Right lung (tissue), 5 donors: ENCODE measurements around the gene CDH1. TPM values are rescaled to one million over a fixed set of nuclear protein-coding genes. Genes with fewer than 3 reads are reported as not detected.
A peak's percentile ranks its signal among the peaks of the same experiment; 100 is the strongest.
"Not testable (repeated sequence)": the region's sequence is repeated elsewhere in the genome, so short reads cannot be mapped to it uniquely, and the experiment has no call there.

Experiments
- DNase-seq, 2 donors: peaks; one replicate each; pipeline ENCODE4 v3.0.0-alpha.2; 2013
- polyA plus RNA-seq, 5 donors: library from polyadenylated mRNA; unstranded; fragments of 120-200 nt; gene quantifications; one replicate each; pipeline versions ENCODE4 v1.2.1 to v1.2.3, GENCODE V29; 2013; ENCODE audit warnings: inconsistent platforms in 1 of 5, low replicate concordance in 1 of 5; ENCODE audit not compliant: insufficient read length in 5 of 5, insufficient read depth in 1 of 5

CDH1 gene
- polyA plus RNA-seq, 5 donors = 135 to 196 (median 147) TPM

- no peak for DNase-seq
Measured at GRCh38 chr16:68786685-68787418, 49.8 kb downstream of the CDH1 start.

DNA sequence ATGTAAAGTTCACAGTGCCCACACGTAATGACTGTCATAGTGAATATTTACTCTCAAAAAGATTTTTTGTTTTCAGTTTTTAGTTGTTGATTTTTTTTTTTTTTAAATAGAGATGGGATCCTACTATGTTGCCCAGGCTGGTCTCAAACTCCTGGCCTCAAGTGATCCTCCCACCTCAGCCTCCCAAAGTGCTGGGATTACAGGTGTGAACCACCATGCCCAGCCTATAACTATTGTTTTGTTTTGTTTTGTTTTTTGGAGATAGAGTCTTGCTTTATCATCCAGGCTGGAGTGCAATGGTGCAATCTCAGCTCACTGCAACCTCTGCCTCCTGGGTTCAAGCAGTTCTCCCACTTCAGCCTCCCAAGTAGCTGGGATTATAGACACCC is 50.3 kb downstream of the CDH1 start:
- not testable (repeated sequence) for DNase-seq

- no peak for DNase-seq
Measured at GRCh38 chr16:68790130-68790761, 53.2 kb downstream of the CDH1 start.

DNA sequence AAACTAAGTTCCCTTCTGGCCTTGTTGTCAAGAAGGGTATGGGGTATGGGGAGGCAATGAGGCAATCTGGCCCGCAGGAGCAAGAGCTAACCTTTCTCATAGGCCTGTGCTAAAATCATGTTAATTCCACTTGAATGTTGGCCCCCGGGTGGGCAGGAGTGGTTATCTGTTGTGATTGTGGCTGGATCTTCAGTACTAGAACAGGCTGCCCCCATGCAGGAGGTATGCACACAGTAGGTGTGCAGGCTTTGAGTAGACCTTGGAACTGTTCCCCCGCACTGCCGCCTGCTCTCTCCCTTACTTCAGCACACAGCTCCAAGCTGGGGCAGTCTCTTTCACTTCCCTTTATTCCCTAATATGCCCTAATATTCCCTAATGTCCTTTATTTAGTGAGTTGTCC is 53.9 kb downstream of the CDH1 start:
- DNase-seq = no peak

DNA sequence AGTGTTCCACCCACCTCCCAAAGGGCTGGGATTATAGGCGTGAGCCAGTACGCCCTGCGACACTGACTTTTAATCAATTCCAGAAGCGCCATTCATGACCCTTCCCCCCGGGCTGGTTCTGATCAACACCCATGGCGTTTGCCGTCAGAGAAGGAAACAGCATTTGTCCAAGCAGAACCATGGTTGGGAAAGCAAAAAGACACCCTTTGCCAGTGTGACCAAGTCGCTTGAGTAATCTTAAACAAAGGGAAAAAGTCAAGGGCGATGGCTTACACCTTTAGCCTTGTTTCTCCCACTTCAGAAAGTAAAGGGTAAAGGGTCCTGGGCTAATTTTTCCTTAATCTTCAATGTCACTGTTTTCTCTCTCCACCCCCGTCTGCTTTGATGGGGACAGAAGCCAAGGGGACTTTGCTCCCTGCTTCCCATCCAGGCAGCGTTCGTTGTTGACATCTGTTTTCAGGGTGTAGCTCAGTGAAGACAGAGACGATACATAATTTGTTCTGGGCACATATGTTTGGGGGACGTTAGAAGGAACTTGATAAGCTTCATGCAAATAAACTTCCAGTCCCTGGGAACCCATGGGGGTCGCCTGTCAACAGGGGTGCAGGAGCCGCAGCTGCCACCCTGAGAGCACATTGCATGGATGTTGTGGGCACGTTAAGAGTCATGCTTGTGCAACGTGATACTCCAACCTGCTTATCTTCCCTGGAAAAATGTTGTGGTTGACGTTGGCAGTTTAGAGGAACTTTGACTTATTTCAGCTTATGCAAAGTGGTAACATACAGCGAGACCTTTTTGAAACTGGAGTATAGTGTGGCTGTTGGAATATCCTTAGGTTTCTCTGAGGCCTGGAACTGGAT is 55.6 kb downstream of the CDH1 start:
- DNase-seq = no peak

DNA sequence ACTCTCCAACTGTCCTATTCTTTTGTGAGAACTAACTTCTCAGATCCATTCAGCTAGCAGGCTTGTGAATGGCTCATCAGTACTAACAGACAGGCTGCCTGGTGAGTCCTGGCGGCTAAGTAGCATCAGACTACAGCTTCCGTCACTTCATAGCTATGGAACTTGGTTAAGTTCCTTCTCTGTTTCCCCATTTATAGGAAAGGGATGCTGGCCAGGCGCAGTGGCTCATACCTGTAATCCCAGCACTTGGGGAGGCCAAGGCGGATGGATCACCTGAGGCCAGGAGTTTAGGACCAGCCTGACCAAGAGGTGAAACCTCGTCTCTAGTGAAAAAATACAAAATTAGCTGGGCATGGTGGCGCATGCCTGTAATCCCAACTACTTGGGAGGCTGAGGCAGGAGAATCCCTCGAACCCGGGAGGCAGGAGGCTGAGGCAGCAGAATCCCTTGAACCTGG is 56.3 kb downstream of the CDH1 start:
- no peak for DNase-seq

GRCh38 chr16:68798398-68798797 is 61.3 kb downstream of the CDH1 start:
- no peak for DNase-seq

DNA sequence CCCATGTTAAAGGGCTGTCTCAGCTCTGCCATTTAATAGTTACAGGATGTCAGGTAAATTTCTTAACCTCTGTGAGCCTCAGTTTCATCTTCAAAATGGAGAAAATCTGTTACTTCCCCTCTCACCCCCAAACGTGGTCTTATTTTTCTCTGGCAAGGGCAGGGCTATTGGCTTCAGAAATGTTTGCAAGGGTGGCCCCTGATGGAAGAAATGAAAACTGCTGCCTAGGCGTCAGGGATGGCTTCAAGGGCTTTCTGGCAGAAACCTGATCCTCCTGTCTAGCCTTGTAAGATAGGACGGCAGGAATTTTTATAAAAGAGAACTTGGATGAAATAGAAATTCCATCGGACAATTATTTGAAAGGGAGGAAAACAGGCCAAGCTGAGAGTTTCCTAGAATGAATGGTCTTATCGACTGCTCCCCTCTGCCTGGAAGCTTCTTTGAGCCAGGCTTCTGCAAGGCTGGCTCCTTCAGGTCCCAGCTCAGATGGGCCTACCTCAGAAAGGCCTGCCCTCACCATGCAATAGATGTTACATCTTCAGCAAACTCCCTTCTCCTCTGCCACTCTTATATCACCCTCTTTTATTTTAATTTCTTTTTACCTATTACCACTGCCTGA is 63.3 kb downstream of the CDH1 start:
- peak; percentile 65 to 78 for DNase-seq

DNA sequence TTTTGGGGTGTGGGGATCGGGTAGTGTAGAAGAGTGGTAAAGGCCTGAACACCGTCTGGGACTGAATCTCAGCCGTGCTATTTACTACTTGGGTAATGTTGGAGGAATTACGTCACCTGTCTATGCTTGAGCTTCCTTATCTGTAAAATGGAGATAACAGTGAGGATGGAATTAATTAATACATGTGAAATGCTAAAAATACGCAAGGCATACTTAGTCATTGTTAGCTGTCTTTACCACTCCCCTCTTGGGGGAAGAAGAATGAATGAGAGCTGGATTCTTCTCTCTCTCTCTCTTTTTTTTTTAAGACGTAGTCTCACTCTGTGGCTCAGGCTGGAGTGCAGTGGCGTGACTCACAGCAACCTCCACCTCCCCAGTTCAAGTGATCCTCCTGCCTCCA is 65.1 kb downstream of the CDH1 start:
- DNase-seq = no peak

GRCh38 chr16:68806422-68806821 is 69.3 kb downstream of the CDH1 start:
- DNase-seq = no peak

DNA sequence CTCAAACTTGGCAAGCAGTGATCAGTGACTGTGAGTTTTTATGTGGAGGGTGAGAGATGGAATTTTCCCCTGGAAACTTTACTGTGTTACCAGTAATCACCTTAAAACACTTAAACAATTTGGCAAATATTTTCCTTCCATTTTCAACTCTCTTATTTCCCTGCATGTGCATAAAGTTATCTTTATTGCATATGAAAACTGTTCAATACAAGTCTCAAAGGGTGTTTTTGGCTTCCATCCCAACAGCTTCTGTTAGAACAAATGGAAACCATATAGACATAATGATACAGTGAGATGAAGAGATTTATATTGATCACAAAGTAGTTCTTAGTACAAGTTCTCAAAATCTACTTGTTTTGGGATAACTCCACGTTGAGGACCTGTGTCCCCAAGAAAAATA is 69.9 kb downstream of the CDH1 start:
- DNase-seq = no peak

DNA sequence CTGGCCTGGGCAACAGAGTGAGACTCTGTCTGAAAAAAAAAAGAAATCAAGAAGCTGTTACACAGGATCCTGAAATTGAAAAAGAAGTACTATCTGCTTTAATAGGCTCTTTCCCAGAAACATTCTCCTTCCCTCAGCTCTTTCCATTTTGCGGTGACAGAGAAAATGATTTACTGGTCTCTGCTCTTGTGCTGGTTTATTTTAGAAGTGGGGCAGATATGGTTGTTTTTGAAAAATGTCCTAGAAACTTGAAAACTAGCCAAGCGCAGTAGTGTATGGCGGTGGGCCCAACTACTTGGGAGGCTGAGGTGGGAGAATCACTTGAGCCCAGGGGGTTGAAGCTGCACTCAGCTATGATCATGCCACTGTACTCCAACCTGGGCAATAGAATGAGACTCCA is 77.4 kb downstream of the CDH1 start:
- DNase-seq = no peak

- no peak for DNase-seq
Measured at GRCh38 chr16:68823401-68824135, 86.5 kb downstream of the CDH1 start.

- DNase-seq = no peak
Measured at GRCh38 chr16:68825427-68825826, 88.3 kb downstream of the CDH1 start.

DNA sequence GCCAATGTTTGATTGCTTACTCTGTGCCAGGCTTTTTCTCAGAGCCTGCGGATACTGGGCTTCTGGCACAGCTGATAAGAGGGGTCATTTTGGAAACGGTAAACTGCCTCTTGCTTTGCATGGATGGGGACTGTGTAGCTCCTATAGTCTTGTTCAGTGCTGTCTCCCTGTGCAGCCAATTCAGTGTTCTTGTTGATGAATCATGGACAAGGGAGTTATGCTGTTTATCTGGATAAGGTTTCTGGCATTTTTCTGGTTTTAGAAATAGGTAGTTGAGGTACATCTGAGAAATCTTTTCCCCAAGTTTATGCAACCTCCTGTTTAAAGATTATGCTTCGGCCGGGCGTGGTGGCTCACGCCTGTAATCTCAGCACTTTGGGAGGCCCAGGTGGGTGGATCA is 89.6 kb downstream of the CDH1 start:
- no peak for DNase-seq

DNA sequence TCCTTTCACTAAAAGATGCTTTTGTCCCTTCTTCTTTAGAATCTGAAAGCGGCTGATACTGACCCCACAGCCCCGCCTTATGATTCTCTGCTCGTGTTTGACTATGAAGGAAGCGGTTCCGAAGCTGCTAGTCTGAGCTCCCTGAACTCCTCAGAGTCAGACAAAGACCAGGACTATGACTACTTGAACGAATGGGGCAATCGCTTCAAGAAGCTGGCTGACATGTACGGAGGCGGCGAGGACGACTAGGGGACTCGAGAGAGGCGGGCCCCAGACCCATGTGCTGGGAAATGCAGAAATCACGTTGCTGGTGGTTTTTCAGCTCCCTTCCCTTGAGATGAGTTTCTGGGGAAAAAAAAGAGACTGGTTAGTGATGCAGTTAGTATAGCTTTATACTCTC is 96.2 kb downstream of the CDH1 start:
- DNase-seq = no peak

DNA sequence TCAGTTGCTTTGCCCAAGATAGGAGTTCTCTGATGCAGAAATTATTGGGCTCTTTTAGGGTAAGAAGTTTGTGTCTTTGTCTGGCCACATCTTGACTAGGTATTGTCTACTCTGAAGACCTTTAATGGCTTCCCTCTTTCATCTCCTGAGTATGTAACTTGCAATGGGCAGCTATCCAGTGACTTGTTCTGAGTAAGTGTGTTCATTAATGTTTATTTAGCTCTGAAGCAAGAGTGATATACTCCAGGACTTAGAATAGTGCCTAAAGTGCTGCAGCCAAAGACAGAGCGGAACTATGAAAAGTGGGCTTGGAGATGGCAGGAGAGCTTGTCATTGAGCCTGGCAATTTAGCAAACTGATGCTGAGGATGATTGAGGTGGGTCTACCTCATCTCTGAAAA is 97.5 kb downstream of the CDH1 start:
- no peak for DNase-seq

GRCh38 chr16:68835970-68836369 is 98.9 kb downstream of the CDH1 start:
- DNase-seq = no peak

GRCh38 chr16:68839831-68840230 is 102.7 kb downstream of the CDH1 start:
- DNase-seq = no peak

GRCh38 chr16:68842964-68843481 is 105.9 kb downstream of the CDH1 start:
- DNase-seq = not testable (repeated sequence)
